H1 (cell line): ENCODE measurements around the gene AKAP12. TPM values are rescaled to one million over a fixed set of nuclear protein-coding genes. Genes with fewer than 3 reads are reported as not detected.

Experiments used
- CHD1 ChIP-seq: IDR thresholded peaks from 2 replicates; pipeline ENCODE4 v1.6.1; 2012; ENCODE audit warnings: low read depth, low read length, improper control_type of control experiment
- JUND ChIP-seq: IDR thresholded peaks from 2 replicates; pipeline ENCODE4 v1.6.1; 2011; ENCODE audit warnings: mild to moderate bottlenecking, improper control_type of control experiment, low read length
- RAD21 ChIP-seq, 2 experiments: IDR thresholded peaks in 1 of 2; conservative IDR thresholded peaks in 1 of 2; 2 replicates each; pipeline ENCODE4 v1.6.1; 2011; ENCODE audit warnings: low read depth in 2 of 2, low read length in 2 of 2, improper control_type of control experiment in 1 of 2, inconsistent platforms in 1 of 2, mild to moderate bottlenecking in 1 of 2, moderate library complexity in 1 of 2
- polyA plus RNA-seq, 7 experiments: library from polyadenylated mRNA; depleted of rRNA in 3 of 7; stranded (reverse) in 5 of 7; unstranded in 2 of 7; fragments of >200 nt in 5 of 7; fragments of 200-250 nt in 2 of 7; gene quantifications; 1 replicate in 5 of 7; 2 replicates in 1 of 7; 4 replicates in 1 of 7; pipeline versions ENCODE4 v1.2.1 to v1.2.3, GENCODE V29; 2011 to 2013; ENCODE audit warnings: missing spikeins in 2 of 7, mixed read lengths in 2 of 7
- total RNA-seq: library from RNA; stranded (reverse); fragmentation: NEBNext Ultra II Directional; extraction: Animal tissue kit (Norgen Biotek cat#: 25700); gene quantifications from 2 replicates; pipeline ENCODE4 v1.2.1, GENCODE V29; 2021
- TF ChIP-seq, protein P1 (sequence below): IDR thresholded peaks from 2 replicates; pipeline ENCODE4 v1.6.1; 2012; ENCODE audit warnings: inconsistent platforms
- TF ChIP-seq, protein P2 (sequence below): IDR thresholded peaks from 2 replicates; pipeline ENCODE4 v1.6.1; 2012; ENCODE audit warnings: low read length, inconsistent platforms

Gene AKAP12
- total and polyA plus RNA-seq, 2 of the 8 experiments (the other 6 are each of a cell fraction or from before 2014, with no cell fraction given): 14.6 to 79.2 TPM

DNA sequence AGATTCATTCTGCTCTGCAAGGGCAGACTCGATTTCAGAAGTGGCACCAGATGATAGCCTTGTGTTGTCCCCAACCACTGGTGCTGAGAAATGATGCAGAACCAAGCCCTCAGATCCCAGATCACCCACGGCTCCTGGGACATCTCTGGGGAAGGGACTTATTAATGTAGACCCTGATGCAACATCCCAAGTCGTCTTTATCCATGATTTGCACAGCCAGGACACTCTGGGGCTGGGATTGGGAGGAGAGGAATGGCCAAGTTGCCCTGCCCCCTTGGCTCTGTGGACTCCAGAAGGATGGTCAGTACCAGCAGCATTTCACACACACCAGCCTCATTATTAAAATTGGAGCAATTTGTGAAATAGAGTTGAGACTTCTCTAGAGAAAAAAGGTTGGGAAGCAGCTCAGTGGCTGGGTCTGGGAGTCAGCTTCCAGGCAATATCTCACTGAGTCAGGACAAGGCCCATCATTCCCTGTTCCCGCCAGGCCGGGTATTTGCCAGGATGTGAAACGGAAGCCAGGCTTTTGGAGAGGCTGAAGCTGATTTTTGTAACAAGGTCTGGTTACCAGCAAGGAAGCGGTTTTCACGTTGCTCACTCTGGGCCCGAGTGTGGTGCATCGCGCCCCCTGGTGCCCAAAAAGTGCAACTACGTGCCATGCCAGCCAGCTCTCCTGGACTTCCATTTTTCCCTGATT is 84.2 kb downstream of the AKAP12 start (continued):
- TF ChIP-seq RAD21 (IDR thresholded peaks at IDR 0.05 in 1 of 2, conservative IDR thresholded peaks at IDR 0.05 in 1 of 2; ENCODE audit: low read depth in 2 of 2, low read length in 2 of 2) (peak; percentile 95 to 99), JUND (0 out of 2 replicates have a peak, but pooled peaks have one; percentile 14), CHD1 (no peak)
- TF ChIP-seq, protein P1, sequence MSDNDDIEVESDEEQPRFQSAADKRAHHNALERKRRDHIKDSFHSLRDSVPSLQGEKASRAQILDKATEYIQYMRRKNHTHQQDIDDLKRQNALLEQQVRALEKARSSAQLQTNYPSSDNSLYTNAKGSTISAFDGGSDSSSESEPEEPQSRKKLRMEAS: 0 out of 2 replicates have a peak, but pooled peaks have one; percentile 45
- TF ChIP-seq, protein P2, sequence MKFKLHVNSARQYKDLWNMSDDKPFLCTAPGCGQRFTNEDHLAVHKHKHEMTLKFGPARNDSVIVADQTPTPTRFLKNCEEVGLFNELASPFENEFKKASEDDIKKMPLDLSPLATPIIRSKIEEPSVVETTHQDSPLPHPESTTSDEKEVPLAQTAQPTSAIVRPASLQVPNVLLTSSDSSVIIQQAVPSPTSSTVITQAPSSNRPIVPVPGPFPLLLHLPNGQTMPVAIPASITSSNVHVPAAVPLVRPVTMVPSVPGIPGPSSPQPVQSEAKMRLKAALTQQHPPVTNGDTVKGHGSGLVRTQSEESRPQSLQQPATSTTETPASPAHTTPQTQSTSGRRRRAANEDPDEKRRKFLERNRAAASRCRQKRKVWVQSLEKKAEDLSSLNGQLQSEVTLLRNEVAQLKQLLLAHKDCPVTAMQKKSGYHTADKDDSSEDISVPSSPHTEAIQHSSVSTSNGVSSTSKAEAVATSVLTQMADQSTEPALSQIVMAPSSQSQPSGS: 0 out of 2 replicates have a peak, but pooled peaks have one; percentile 41
